Upper lobe of left lung (tissue), 6 donors: ENCODE results near the gene SACM1L. TPM values are rescaled to one million over a fixed set of nuclear protein-coding genes. Genes with fewer than 3 reads are reported as not detected.

Source experiments
- ATAC-seq, 2 donors: fragments of 200-7000 bp; cut with Tn5 transposase; one replicate each; pipeline ENCODE4 v1.9.1; 2022; ENCODE audit warnings: mild to moderate bottlenecking in 2 of 2, moderate library complexity in 2 of 2; ENCODE audit not compliant: low FRiP score in 2 of 2
- DNase-seq, 2 donors: peaks; one replicate each; pipeline ENCODE4 v3.0.0-alpha.2; 2019 to 2020
- H3K27ac ChIP-seq, 4 donors: fragments of 200-600 bp; sonication (generic); one replicate each; pipeline ENCODE4 v1.5.1; 2016 to 2019
- H3K27me3 ChIP-seq, 4 donors: fragments of 200-600 bp; sonication (generic); one replicate each; pipeline ENCODE4 v1.5.1; 2017 to 2019
- H3K36me3 ChIP-seq, 4 donors: fragments of 200-600 bp; sonication (generic); one replicate each; pipeline ENCODE4 v1.5.1; 2016 to 2019
- H3K4me1 ChIP-seq, 4 donors: fragments of 200-600 bp; sonication (generic); one replicate each; pipeline ENCODE4 v1.5.1; 2018 to 2019
- H3K4me3 ChIP-seq, 4 donors: fragments of 200-600 bp; sonication (generic); one replicate each; pipeline ENCODE4 v1.5.1; 2017 to 2019; ENCODE audit warnings: mild to moderate bottlenecking in 2 of 4, moderate library complexity in 1 of 4
- H3K9me3 ChIP-seq, 4 donors: fragments of 200-600 bp; sonication (generic); one replicate each; pipeline ENCODE4 v1.5.1; 2018 to 2019
- EP300 ChIP-seq, 4 donors: sonication (generic); formaldehyde crosslinking; IDR thresholded peaks; one replicate each; pipeline ENCODE4 v1.5.1; 2017; ENCODE audit warnings: antibody characterized with exemption in 4 of 4, control low read depth in 2 of 4
- POLR2A ChIP-seq, 4 donors: fragments of 450-650 bp; IDR thresholded peaks; one replicate each; pipeline ENCODE4 v1.5.1; 2016 to 2017; ENCODE audit warnings: antibody characterized with exemption in 4 of 4, mild to moderate bottlenecking in 2 of 4
- POLR2AphosphoS5 ChIP-seq, 2 donors: sonication (generic); formaldehyde crosslinking; IDR thresholded peaks; one replicate each; pipeline ENCODE4 v1.5.1; 2017; ENCODE audit warnings: antibody characterized with exemption in 2 of 2
- WGBS, 2 donors: methylation state at CpG; one replicate each; pipeline ENCODE4 v1.1.5; 2017 to 2018; 5-methylcytosine and 5-hydroxymethylcytosine counted together
- total RNA-seq, 6 donors: library from RNA; depleted of rRNA in 4 of 6; stranded (reverse); fragments of >200 nt in 4 of 6; gene quantifications; one replicate each; pipeline versions ENCODE4 v1.1.0 to v1.2.1, GENCODE V29; 2016 to 2021
- TF ChIP-seq, protein P1 (sequence below), 6 experiments: fragments of 450-650 bp in 4 of 6; fragments of 200-600 bp in 2 of 6; sonication (generic) in 2 of 6; IDR thresholded peaks; one replicate each; pipeline ENCODE4 v1.5.1; 2016 to 2019; ENCODE audit warnings: antibody characterized with exemption in 6 of 6
- donor health status: DM: no; HTN: no; CAD: no; lungs with moderate emphysema.
- donor health status: DM: no; HTN: yes; CAD: no; lungs with severe emphysema.

The SACM1L gene
- total RNA-seq, 6 donors from 2014 or later, result 29.9 to 102 (median 63.9) TPM

DNA sequence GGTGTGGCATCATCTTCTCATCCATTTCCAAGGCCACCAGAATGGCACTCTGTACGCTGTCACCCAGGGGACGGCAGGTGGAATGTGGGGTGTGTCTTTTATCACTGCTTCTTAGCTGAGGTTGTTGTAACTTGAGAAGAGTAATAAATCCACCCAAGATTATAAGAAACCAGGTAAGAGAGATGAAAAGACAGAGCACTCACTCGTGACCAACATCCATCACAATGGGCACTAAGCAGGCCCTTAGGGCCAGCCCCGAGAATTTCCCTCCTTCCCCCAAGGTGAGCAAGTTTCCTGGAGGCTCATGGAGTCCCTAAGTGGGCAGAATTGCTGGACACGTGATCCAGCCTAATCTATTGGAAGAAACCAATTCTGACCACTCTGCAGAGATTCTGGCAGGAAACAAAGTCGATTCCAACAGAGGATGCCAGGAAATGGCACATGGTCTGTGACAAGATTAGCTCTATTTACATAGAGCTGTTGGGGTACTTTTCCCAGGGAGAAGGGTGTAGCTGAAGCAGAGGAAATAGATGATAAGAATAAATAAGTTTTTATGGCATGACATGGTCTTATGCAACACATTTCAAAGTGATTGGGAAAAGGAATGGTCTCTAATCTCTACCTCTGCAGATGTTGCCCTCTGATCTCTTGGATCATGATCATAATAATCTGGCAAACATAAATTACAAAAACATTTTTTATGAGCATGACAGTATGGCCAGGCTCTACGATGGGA is 84.7 kb downstream of the SACM1L start:
- H3K4me3 ChIP-seq, result no peak overlapping the region
- TF ChIP-seq POLR2A (IDR thresholded peaks at IDR 0.05) (no peak), EP300 (IDR thresholded peaks at IDR 0.05) (no peak), POLR2AphosphoS5 (IDR thresholded peaks at IDR 0.05) (no peak)
- TF ChIP-seq, protein P1, sequence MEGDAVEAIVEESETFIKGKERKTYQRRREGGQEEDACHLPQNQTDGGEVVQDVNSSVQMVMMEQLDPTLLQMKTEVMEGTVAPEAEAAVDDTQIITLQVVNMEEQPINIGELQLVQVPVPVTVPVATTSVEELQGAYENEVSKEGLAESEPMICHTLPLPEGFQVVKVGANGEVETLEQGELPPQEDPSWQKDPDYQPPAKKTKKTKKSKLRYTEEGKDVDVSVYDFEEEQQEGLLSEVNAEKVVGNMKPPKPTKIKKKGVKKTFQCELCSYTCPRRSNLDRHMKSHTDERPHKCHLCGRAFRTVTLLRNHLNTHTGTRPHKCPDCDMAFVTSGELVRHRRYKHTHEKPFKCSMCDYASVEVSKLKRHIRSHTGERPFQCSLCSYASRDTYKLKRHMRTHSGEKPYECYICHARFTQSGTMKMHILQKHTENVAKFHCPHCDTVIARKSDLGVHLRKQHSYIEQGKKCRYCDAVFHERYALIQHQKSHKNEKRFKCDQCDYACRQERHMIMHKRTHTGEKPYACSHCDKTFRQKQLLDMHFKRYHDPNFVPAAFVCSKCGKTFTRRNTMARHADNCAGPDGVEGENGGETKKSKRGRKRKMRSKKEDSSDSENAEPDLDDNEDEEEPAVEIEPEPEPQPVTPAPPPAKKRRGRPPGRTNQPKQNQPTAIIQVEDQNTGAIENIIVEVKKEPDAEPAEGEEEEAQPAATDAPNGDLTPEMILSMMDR (IDR thresholded peaks at IDR 0.05), result no peak
- H3K4me1 ChIP-seq, result no peaks in the 10 kb centered on the region
- no peaks in the 10 kb centered on the region for H3K9me3 ChIP-seq
- 53 to 62% methylated on average over 7 of the region's 7 CpGs for WGBS, 2 donors
- no peaks in the 10 kb centered on the region for H3K36me3 ChIP-seq
- DNase-seq, result no peak
- H3K27me3 ChIP-seq, result no peaks in the 10 kb centered on the region
- H3K27ac ChIP-seq, result no peak overlapping the region
- ATAC-seq, result no peak

DNA sequence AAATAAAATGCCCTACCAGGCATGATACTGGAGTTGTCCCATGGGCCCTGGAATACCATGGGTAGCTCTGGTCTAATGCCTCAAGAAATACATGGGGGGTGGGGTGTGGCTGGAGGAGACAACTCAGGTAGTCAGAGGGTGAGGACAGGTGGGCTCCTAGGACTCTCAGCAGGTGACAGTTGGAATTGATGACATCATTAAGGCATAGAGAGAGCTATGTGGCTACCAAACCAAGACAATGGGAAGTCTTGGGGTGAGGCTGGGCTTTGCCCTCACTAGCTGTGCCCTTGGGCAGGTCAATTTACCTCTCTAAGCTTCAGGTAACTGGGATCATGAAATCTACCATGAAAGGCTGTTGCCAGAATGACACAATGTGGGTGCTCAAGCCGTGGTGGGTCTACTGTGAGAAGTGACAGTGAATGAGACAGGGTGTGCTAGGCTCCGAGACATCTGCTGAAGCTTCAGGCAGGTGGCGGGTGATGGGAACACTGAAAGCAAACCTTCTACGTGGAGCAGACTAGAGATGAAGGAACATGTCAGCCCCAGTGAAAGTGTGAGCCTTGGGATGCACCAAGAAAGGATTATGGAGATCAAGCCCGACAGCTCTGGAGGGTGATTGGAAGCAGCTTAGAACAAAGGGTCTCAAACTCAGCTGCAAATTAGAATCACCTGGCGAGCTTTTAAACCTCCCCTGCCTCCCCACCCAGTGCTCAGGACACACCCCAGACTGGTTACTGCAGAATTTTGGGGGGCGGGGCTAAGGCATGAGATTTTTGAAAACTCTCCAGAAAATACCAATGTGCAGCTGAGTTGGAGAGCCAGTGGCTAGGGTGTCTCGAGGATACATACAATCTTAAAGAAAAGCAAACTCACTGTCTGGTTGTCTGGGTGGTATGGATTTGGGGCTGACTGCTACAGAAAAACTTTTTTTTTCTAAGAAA is 85.7 kb downstream of the SACM1L start:
- H3K4me1 ChIP-seq, result no peaks in the 10 kb centered on the region
- WGBS, 2 donors, result 80% methylated on average over 7 to 8 of the region's 8 CpGs
- DNase-seq, result no peak
- H3K9me3 ChIP-seq, result no peaks in the 10 kb centered on the region
- no peaks in the 10 kb centered on the region for H3K36me3 ChIP-seq
- TF ChIP-seq POLR2A (IDR thresholded peaks at IDR 0.05) (no peak), POLR2AphosphoS5 (IDR thresholded peaks at IDR 0.05) (no peak), EP300 (IDR thresholded peaks at IDR 0.05) (no peak)
- TF ChIP-seq, protein P1 (IDR thresholded peaks at IDR 0.05), result no peak
- no peaks in the 10 kb centered on the region for H3K27me3 ChIP-seq
- no peak for ATAC-seq
- H3K4me3 ChIP-seq, result no peak overlapping the region
- H3K27ac ChIP-seq, result no peak overlapping the region

DNA sequence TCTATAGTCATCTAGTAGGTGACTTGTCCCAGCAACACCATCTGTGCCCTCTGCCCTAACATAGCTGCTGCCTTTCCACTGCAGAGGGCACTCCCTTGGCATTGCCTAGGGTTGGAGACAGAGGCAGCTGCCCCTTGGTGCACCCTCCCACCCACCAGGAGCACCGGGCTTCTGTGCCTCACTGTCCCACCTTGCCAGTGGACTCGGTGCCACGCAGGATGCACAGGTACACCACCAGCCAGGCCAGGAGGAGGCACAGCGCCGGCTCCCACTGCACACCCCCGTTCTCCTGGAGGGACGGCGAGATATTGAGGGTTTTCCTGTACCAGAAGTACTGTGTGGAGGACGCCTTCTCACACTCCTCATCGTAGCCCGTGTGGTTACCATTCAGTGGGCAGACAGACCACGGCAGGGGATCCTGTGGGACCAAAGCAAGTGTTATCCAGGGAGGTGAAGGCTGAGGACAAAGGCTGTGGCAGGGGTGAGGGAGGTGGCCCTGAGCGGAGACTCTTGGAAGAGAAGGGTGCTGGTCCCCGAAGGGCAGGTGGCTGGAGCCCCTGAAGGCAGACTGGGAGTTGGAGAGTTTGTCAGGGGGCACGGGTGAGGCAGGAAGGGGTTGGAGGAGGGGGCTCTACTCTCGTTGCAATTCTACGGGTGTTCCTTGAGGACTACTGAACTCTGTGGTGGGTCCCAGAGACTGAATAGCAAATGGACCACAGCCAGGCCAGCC is 86.5 kb downstream of the SACM1L start:
- Histone ChIP-seq H3K4me3 (no peak overlapping the region), H3K27me3 (no peaks in the 10 kb centered on the region), H3K9me3 (no peaks in the 10 kb centered on the region), H3K4me1 (no peaks in the 10 kb centered on the region), H3K27ac (no peak overlapping the region), H3K36me3 (no peaks in the 10 kb centered on the region)
- TF ChIP-seq, protein P1 (IDR thresholded peaks at IDR 0.05), result no peak
- TF ChIP-seq POLR2A (IDR thresholded peaks at IDR 0.05), result no peak
- TF ChIP-seq POLR2AphosphoS5 (IDR thresholded peaks at IDR 0.05), result no peak
- TF ChIP-seq EP300 (IDR thresholded peaks at IDR 0.05), result no peak
- no peak for ATAC-seq
- no peak for DNase-seq
- WGBS, 2 donors, result 90 to 91% methylated on average over 12 to 17 of the region's 17 CpGs

DNA sequence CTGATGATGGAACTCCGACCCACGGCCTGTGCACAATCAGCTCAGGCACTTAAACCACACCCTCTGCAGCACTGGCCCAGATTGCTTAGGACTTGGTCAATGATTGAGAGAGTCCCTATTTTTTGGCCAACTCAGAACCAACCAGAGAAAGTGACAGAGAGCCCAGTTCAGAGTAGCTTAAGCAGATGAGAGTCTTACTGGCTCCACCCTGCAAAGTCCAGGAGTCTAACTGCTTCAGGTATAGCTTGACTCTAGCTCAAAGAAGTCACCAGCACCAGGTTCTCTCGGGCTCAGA is 87.1 kb downstream of the SACM1L start:
- ATAC-seq (no peak), DNase-seq (no peak)
- 45 to 81% methylated on average over 3 of the region's 3 CpGs for WGBS, 2 donors
- Histone ChIP-seq H3K4me3 (no peak overlapping the region), H3K27ac (no peak overlapping the region), H3K4me1 (no peaks in the 10 kb centered on the region), H3K36me3 (no peaks in the 10 kb centered on the region), H3K27me3 (no peaks in the 10 kb centered on the region), H3K9me3 (no peaks in the 10 kb centered on the region)
- TF ChIP-seq POLR2AphosphoS5 (IDR thresholded peaks at IDR 0.05), result no peak

DNA sequence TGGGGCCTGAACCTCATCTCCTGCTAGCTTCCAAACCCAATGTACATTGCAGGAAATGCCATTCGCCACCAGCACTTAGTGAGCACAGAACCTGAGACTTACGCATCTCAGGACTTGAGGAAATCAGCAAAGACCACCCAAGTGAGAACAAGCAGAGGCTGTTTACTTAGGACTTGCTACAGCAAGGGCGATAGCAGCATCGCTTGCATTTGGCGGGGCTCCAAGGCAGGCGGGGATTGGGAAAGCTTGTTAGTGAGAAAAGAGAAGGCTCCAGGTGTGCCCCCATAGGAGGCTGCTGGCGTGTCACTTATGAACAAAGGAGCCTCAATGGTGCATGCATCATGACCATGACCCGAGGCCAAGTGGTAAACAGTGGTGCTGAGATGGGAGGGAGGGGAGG is 87.4 kb downstream of the SACM1L start:
- Histone ChIP-seq H3K9me3 (no peaks in the 10 kb centered on the region), H3K27ac (no peak overlapping the region), H3K4me3 (no peak overlapping the region), H3K4me1 (no peaks in the 10 kb centered on the region), H3K36me3 (no peaks in the 10 kb centered on the region), H3K27me3 (no peaks in the 10 kb centered on the region)
- DNase-seq (no peak), ATAC-seq (no peak)
- TF ChIP-seq POLR2A (IDR thresholded peaks at IDR 0.05), result no peak
- TF ChIP-seq EP300 (IDR thresholded peaks at IDR 0.05), result no peak
- TF ChIP-seq, protein P1 (IDR thresholded peaks at IDR 0.05), result no peak
- no peak for TF ChIP-seq POLR2AphosphoS5 (IDR thresholded peaks at IDR 0.05)
- WGBS, 2 donors, result 77 to 79% methylated on average over 8 of the region's 8 CpGs
